ENCODE data around the gene IL13. TPM values are rescaled to one million over a fixed set of nuclear protein-coding genes. Genes with fewer than 3 reads are reported as not detected.

IL13 gene
- total RNA-seq, 1 donor = not detected

DNA sequence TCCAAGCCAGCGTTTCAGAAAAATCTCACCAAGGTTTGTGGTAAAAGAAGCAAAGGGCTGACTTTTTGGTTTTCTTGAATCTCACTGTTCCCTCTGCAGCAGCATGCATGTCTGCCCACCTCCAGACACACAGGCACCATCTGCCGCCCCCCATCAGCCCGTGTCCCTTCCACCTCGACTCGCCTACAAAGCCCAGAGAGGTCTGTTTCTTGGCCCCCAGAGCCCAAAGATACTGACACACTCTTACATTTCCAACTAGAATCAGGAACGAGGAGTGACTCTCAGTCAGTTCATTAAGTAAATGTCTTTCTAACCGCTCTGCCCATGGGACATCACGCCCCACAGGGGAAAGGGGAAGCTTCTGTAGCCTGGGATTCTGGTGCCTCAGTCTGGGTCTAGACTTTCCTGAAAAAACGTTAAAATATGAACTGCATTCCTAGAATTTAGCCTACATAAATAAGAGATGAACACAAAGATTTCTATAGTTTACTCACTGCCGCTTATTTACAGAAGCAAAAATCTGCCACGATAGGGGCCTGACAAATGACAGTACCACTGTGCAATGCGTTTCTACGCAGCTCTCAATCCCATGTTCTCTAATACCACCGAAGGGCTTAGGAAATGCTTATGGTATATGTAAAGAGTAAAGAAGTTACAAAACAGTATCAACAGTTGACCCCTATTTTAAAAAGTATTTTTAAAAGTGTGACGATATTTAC is 19.9 kb downstream of the IL13 start:
- no peaks in the 10 kb centered on the region for H4K20me1 ChIP-seq (ENCODE audit: insufficient read depth, low read length)
- H3K9me3 ChIP-seq (ENCODE audit: low read depth, low read length) = no peaks in the 10 kb centered on the region
- TF ChIP-seq, protein P1, sequence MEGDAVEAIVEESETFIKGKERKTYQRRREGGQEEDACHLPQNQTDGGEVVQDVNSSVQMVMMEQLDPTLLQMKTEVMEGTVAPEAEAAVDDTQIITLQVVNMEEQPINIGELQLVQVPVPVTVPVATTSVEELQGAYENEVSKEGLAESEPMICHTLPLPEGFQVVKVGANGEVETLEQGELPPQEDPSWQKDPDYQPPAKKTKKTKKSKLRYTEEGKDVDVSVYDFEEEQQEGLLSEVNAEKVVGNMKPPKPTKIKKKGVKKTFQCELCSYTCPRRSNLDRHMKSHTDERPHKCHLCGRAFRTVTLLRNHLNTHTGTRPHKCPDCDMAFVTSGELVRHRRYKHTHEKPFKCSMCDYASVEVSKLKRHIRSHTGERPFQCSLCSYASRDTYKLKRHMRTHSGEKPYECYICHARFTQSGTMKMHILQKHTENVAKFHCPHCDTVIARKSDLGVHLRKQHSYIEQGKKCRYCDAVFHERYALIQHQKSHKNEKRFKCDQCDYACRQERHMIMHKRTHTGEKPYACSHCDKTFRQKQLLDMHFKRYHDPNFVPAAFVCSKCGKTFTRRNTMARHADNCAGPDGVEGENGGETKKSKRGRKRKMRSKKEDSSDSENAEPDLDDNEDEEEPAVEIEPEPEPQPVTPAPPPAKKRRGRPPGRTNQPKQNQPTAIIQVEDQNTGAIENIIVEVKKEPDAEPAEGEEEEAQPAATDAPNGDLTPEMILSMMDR (IDR thresholded peaks at IDR 0.05; ENCODE audit: extremely low read depth, low read depth, low read length) = no peak
- no peak overlapping the region for H3K4me3 ChIP-seq (ENCODE audit: insufficient read depth, low read length)
- H3K4me1 ChIP-seq (ENCODE audit: insufficient read depth, low read length) = peaks cover 35% of the 10 kb centered on the region
- H2AFZ ChIP-seq (ENCODE audit: low read length) = peak overlapping the region; percentile 29
- H3K27me3 ChIP-seq (ENCODE audit: insufficient read depth, low read length) = no peaks in the 10 kb centered on the region
- H3K36me3 ChIP-seq (ENCODE audit: insufficient read depth, low read length) = no peaks in the 10 kb centered on the region
- no peak for DNase-seq (ENCODE audit: insufficient read length, low spot score, missing footprints)
- H3K4me2 ChIP-seq (ENCODE audit: insufficient read depth, low read length) = no peak overlapping the region
- H3K79me2 ChIP-seq (ENCODE audit: insufficient read depth, low read length) = no peaks in the 10 kb centered on the region
- H3K27ac ChIP-seq (ENCODE audit: low read depth, low read length) = no peak overlapping the region

- TF ChIP-seq, protein P1 (IDR thresholded peaks at IDR 0.05; ENCODE audit: extremely low read depth, low read depth, low read length) = no peak
Measured at GRCh38 chr5:132678735-132679134, 20.8 kb downstream of the IL13 start.

DNA sequence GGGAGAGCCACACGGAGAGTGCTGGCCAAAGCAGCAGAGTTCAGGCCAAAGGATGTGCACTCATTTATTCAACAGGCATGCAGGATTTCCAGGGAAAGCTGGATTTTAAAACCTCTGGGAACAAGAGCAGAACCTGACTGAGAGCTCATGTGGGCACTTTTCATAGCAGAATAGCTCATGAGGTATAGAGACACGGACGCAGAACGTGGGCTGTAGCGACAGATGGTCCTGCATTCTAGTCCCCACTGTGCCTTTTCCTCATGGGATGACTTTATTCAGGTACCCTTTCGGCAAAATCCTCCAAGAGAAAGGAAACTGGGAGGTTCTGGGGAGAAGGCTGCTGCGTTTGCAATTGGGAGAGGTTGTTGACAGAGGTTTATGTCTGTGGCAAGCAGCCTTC is 21.2 kb downstream of the IL13 start:
- no peaks in the 10 kb centered on the region for H3K9me3 ChIP-seq (ENCODE audit: low read depth, low read length)
- H3K27me3 ChIP-seq (ENCODE audit: insufficient read depth, low read length) = no peaks in the 10 kb centered on the region
- no peak overlapping the region for H3K27ac ChIP-seq (ENCODE audit: low read depth, low read length)
- H3K36me3 ChIP-seq (ENCODE audit: insufficient read depth, low read length) = no peaks in the 10 kb centered on the region
- no peak overlapping the region for H3K4me3 ChIP-seq (ENCODE audit: insufficient read depth, low read length)
- peak; percentile 15 for DNase-seq (ENCODE audit: insufficient read length, low spot score, missing footprints)
- H3K79me2 ChIP-seq (ENCODE audit: insufficient read depth, low read length) = no peaks in the 10 kb centered on the region
- no peak overlapping the region for H2AFZ ChIP-seq (ENCODE audit: low read length)
- no peaks in the 10 kb centered on the region for H4K20me1 ChIP-seq (ENCODE audit: insufficient read depth, low read length)
- peaks cover 30% of the 10 kb centered on the region for H3K4me1 ChIP-seq (ENCODE audit: insufficient read depth, low read length)
- no peak overlapping the region for H3K4me2 ChIP-seq (ENCODE audit: insufficient read depth, low read length)
- TF ChIP-seq, protein P1 (IDR thresholded peaks at IDR 0.05; ENCODE audit: extremely low read depth, low read depth, low read length) = no peak

More at GRCh38 chr5:132678735-132679134, 20.8 kb downstream of the IL13 start:
- Histone ChIP-seq H3K79me2 (ENCODE audit: insufficient read depth, low read length) (no peaks in the 10 kb centered on the region), H3K4me3 (ENCODE audit: insufficient read depth, low read length) (no peak overlapping the region), H3K4me2 (ENCODE audit: insufficient read depth, low read length) (no peak overlapping the region), H3K27me3 (ENCODE audit: insufficient read depth, low read length) (no peaks in the 10 kb centered on the region), H4K20me1 (ENCODE audit: insufficient read depth, low read length) (no peaks in the 10 kb centered on the region), H3K4me1 (ENCODE audit: insufficient read depth, low read length) (peaks cover 34% of the 10 kb centered on the region), H3K9me3 (ENCODE audit: low read depth, low read length) (no peaks in the 10 kb centered on the region), H3K36me3 (ENCODE audit: insufficient read depth, low read length) (no peaks in the 10 kb centered on the region), H3K27ac (ENCODE audit: low read depth, low read length) (no peak overlapping the region), H2AFZ (ENCODE audit: low read length) (no peak overlapping the region)
- no peak for DNase-seq (ENCODE audit: insufficient read length, low spot score, missing footprints)

DNA sequence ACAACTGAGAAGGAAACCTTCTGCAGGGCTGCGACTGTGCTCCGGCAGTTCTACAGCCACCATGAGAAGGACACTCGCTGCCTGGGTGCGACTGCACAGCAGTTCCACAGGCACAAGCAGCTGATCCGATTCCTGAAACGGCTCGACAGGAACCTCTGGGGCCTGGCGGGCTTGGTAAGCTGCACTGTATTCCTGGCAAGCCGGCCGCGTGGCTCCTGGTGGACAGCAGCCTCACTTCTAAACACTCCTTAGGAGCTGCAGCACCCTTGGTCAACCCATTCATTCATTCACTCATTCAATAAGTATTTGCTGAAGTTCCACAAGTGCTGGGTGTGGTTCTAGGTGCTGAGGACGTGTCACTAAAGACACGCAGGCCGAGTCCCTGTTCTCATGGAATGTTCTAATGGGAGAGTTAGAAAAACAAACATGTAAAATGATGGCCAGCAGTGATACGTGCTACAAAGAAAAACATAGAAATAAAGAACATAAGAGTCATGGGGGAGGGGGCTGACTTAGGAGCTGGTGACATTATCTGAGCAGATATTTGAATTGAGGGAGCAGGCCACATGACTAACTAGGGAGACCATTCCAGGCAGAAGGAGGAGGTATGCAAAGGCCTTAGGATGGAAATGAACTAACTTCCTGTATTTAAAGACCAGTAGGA is 21.9 kb downstream of the IL13 start:
- TF ChIP-seq, protein P1 (IDR thresholded peaks at IDR 0.05; ENCODE audit: extremely low read depth, low read depth, low read length) = no peak
- no peaks in the 10 kb centered on the region for H3K36me3 ChIP-seq (ENCODE audit: insufficient read depth, low read length)
- DNase-seq (ENCODE audit: insufficient read length, low spot score, missing footprints) = no peak
- no peak overlapping the region for H3K4me2 ChIP-seq (ENCODE audit: insufficient read depth, low read length)
- H4K20me1 ChIP-seq (ENCODE audit: insufficient read depth, low read length) = no peaks in the 10 kb centered on the region
- H3K4me3 ChIP-seq (ENCODE audit: insufficient read depth, low read length) = no peak overlapping the region
- H3K79me2 ChIP-seq (ENCODE audit: insufficient read depth, low read length) = no peaks in the 10 kb centered on the region
- peaks cover 28% of the 10 kb centered on the region for H3K4me1 ChIP-seq (ENCODE audit: insufficient read depth, low read length)
- no peak overlapping the region for H2AFZ ChIP-seq (ENCODE audit: low read length)
- H3K27ac ChIP-seq (ENCODE audit: low read depth, low read length) = no peak overlapping the region
- no peaks in the 10 kb centered on the region for H3K27me3 ChIP-seq (ENCODE audit: insufficient read depth, low read length)
- H3K9me3 ChIP-seq (ENCODE audit: low read depth, low read length) = no peaks in the 10 kb centered on the region

Data from osteoblast (primary cell).